ENCODE measurements around the gene ZSWIM8.

The ZSWIM8 gene

GRCh38 chr10:73796766-73797165 lies 11.4 kb downstream of the ZSWIM8 start:
- DNase-seq (ENCODE audit: low read depth in 2 of 2), result no peak

DNA sequence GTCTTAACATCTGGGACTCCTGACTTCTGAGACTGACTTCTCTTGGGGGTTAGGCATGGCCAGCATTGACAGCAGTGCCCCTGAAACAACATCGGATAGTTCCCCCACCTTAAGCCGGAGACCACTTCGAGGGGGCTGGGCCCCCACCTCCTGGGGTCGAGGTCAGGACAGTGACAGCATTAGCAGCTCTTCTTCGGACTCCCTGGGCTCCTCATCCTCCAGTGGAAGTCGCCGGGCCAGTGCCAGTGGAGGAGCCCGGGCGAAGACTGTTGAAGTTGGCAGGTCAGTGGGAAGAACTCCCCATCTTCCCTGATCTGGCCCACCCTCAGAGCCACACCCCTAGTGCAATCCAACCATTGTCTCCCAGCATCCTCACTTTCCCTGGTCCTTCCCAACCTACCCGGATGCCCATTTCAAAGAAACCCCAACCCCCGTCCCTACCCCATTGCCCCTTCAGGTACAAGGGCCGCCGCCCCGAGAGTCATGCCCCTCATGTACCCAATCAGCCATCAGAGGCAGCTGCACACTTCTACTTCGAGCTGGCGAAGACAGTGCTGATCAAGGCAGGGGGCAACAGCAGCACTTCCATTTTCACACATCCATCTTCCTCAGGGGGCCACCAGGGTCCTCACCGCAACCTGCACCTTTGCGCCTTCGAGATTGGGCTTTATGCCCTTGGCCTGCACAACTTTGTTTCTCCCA lies 12.1 kb downstream of the ZSWIM8 start:
- DNase-seq (ENCODE audit: low read depth in 2 of 2), result no peak

DNA sequence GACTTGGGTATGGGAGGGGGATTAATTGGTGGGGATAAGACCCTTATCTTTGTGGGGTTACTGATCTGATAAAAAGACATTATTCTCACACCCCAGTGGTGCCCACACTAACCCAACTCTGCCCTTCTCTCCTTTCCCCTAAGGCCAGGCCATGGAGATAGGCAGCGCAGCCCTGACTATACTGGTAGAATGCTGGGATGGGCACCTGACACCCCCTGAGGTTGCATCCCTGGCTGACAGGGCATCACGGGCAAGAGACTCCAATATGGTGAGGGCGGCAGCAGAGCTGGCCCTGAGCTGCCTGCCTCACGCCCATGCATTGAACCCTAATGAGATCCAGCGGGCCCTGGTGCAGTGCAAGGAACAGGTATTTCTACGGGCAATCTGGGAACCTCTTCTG lies 12.7 kb downstream of the ZSWIM8 start:
- no peak for DNase-seq (ENCODE audit: low read depth in 2 of 2)

DNA sequence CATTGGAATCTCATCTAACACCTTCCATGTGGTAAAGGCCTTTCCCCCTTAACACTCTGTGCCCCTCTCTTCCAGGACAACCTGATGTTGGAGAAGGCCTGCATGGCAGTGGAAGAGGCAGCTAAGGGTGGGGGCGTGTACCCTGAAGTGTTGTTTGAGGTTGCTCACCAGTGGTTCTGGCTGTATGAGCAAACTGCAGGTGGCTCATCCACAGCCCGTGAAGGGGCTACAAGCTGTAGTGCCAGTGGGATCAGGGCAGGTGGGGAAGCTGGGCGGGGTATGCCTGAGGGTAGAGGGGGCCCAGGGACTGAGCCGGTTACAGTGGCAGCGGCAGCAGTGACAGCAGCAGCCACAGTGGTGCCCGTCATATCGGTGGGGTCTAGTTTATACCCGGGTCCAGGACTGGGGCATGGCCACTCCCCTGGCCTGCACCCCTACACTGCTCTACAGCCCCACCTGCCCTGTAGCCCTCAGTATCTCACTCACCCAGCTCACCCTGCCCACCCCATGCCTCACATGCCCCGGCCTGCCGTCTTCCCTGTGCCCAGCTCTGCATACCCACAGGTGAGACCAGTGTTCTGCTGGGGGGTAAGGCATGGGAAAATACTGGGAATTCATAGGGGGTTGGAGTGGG lies 13.6 kb downstream of the ZSWIM8 start:
- no peak for DNase-seq (ENCODE audit: low read depth in 2 of 2)

GRCh38 chr10:73799899-73800559 lies 14.6 kb downstream of the ZSWIM8 start:
- no peak for DNase-seq (ENCODE audit: low read depth in 2 of 2)

- no peak for DNase-seq (ENCODE audit: low read depth in 2 of 2)
Observed at GRCh38 chr10:73800560-73801252, 15.3 kb downstream of the ZSWIM8 start.

GRCh38 chr10:73801253-73801590 lies 15.8 kb downstream of the ZSWIM8 start:
- DNase-seq (ENCODE audit: low read depth in 2 of 2), result no peak

DNA sequence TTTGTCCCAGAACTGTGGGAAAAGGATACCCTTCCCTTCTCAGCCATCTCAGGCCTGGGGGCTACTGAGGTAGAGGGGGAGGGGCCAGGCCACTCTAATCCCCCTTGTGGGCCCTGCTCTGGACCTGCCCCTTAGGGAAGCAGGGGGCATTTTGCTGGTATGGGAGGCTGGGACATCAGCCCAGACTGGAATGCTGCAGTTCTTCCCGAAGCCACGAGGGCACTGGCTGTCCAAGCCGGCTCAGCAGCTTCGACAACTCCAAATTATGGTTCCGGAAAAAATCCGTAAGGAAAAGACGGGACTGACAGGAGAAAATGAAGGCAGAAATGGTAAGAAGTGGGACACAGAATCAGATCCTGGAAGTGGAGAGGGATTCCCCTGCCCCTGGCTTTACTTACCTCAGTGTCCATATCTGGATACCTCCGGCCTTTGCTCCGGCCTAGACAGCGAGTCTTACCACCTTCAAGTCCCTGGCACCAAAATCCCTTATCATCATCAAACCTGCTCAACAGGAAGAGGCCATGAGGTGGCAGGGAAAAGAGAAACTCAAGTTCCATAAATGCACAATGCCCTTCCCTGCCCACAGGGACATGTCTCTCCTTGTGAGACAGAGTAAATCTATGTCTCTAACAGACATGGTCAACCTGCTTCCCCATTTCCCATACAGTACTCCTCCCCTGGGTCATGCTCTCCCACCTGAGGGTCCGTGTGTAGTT lies 17.0 kb downstream of the ZSWIM8 start:
- no peak for DNase-seq (ENCODE audit: low read depth in 2 of 2)

GRCh38 chr10:73803680-73804286 lies 18.4 kb downstream of the ZSWIM8 start:
- no peak for DNase-seq (ENCODE audit: low read depth in 2 of 2)

GRCh38 chr10:73806176-73806950 lies 21.0 kb downstream of the ZSWIM8 start:
- no peak for DNase-seq (ENCODE audit: low read depth in 2 of 2)

DNA sequence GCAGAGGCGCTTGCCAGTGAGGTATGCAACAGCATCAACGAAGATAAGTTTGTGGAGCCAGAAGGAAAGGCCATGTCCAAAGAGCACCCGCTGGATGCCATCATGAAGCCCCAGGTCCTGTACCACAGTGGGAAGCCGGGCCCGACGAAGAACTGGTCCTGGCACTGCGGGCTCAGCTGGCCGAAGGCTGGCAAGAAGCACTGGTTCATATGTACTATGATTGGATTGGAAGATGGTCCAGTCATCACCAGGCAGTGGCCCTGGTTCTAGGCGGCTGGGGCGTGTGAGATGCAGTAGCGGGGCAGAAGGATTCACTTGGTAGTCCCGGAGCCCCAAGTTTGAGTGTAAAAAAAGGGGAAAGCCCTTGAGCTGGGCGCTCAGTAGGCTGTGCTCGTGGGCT lies 22.1 kb downstream of the ZSWIM8 start:
- DNase-seq (ENCODE audit: low read depth in 2 of 2), result no peak

GRCh38 chr10:73808021-73808815 lies 22.8 kb downstream of the ZSWIM8 start:
- DNase-seq (ENCODE audit: low read depth in 2 of 2), result no peak

DNA sequence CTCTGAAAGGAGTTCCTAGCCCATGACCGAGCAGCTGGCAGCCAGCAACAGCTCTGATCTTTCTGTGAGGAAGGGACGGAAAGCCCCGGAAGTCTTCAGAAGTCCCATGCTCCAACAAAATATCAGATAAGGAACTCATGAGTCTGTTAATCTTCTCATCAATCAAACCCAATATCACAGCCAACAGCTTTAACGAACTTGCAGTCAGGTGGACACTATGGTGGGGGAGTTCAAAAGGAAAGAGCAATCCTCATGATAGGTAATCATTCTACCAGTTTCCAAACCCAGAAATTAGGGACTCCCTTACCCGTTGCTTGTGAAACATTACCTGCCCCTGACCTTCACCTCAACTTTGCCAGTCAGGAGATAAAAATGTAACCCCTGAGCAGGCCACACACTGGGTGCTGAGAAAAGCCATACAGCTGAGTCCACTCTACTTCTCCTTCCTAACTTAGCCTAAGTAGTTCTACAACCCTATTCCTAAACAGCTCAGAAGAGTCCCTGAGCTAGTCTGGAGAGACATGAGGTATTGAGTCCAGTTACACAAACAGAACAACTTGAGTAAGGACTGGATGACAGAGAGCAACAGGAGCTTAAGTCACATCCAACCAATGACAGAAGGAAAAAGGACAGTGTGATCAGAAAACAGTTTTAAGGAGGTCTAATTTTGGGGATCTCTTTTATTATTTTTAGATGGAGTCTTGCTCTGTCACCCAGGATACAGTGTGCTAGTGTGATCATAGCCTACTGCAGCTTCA lies 23.8 kb downstream of the ZSWIM8 start:
- no peak for DNase-seq (ENCODE audit: low read depth in 2 of 2)

DNA sequence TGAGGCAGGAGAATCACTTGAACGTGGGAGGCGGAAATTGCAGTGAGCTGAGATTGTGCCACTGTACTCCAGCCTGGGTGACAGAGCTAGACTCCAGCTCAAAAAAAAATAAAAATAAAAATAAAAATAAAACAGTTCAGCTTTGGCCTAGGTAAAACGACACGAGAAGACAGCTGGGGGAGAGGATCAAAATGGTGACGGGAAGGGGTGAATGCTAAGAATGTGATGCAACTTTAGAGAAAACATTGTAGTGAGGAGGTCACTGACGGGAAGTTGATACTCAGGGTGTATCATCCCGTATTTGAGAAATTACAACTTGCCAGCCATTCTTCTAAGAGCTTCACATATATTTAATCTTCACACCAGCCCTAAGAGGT lies 24.9 kb downstream of the ZSWIM8 start:
- DNase-seq (ENCODE audit: low read depth in 2 of 2), result no peak

GRCh38 chr10:73810735-73811465 lies 25.5 kb downstream of the ZSWIM8 start:
- peak; percentile 31 to 34 for DNase-seq (ENCODE audit: low read depth in 2 of 2)

DNA sequence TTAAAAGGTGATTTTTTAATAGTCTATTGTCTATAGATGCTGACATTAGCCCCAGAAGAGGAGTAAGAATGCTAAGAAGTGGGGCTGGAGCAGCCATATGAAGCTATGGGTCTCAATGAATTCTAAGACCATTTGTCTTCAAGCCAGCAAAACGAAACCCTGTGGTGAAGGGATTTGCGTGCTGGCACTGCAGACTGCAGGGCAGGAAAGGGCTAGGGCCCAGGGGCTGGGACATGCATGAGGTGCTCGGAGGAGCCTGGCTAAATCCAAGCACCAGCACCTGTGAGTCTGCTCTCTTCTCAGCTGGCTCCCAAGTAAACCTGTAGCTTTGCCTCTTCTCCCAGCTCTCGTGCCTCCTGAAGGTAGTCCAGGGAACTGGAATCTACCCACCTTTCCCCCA lies 27.3 kb downstream of the ZSWIM8 start:
- DNase-seq (ENCODE audit: low read depth in 2 of 2), result no peak

GRCh38 chr10:73813333-73813732 lies 27.9 kb downstream of the ZSWIM8 start:
- no peak for DNase-seq (ENCODE audit: low read depth in 2 of 2)

GRCh38 chr10:73814276-73814895 lies 29.0 kb downstream of the ZSWIM8 start:
- DNase-seq (ENCODE audit: low read depth in 2 of 2), result no peak

Measured in stimulated activated CD8-positive, alpha-beta memory T cell treated with anti-CD3 and anti-CD28 coated beads, Interleukin-15, amount 100 ng/mL, for 48 hours (primary cell).